Transverse colon (tissue), 4 donors: ENCODE measurements around the gene RAB9A. TPM values are rescaled to one million over a fixed set of nuclear protein-coding genes. Genes with fewer than 3 reads are reported as not detected.
A peak's percentile ranks its signal among the peaks of the same experiment; 100 is the strongest.
"Not testable (repeated sequence)": the region's sequence is repeated elsewhere in the genome, so short reads cannot be mapped to it uniquely, and the experiment has no call there.

Experiments
- DNase-seq: peaks from one replicate; pipeline ENCODE4 v3.0.0-alpha.2; 2019
- H3K27ac ChIP-seq, 4 donors: fragments of 200-600 bp; sonication (generic); 2 replicates each; pipeline ENCODE4 v1.5.1; 2016 to 2018; ENCODE audit warnings: inconsistent platforms in 4 of 4
- H3K27me3 ChIP-seq: fragments of 200-600 bp; sonication (generic); 2 replicates; pipeline ENCODE4 v1.5.1; 2017; ENCODE audit warnings: inconsistent platforms
- H3K36me3 ChIP-seq, 4 donors: fragments of 200-600 bp; sonication (generic); 2 replicates each; pipeline ENCODE4 v1.5.1; 2017 to 2019; ENCODE audit warnings: inconsistent platforms in 4 of 4
- H3K4me1 ChIP-seq, 4 donors: fragments of 200-600 bp; sonication (generic); 2 replicates each; pipeline ENCODE4 v1.5.1; 2017 to 2020; ENCODE audit warnings: inconsistent platforms in 4 of 4
- H3K4me3 ChIP-seq, 4 donors: fragments of 200-600 bp; sonication (generic); 1 replicate in 1 of 4; 2 replicates in 3 of 4; pipeline versions ENCODE4 v1.5.1 to v1.6.1; 2017 to 2019; ENCODE audit warnings: inconsistent platforms in 4 of 4
- H3K9me3 ChIP-seq, 2 donors: fragments of 200-600 bp; sonication (generic); 2 replicates each; pipeline ENCODE4 v1.5.1; 2017 to 2019; ENCODE audit warnings: inconsistent platforms in 2 of 2
- CTCF ChIP-seq, 5 experiments: fragments of 200-600 bp in 3 of 5; fragments of 450-650 bp in 2 of 5; sonication (generic) in 3 of 5; IDR thresholded peaks; 1 replicate in 2 of 5; 2 replicates in 3 of 5; pipeline ENCODE4 v1.5.1; 2016 to 2017; ENCODE audit warnings: antibody characterized with exemption in 5 of 5, inconsistent platforms in 3 of 5, mild to moderate bottlenecking in 2 of 5, moderate library complexity in 1 of 5
- EP300 ChIP-seq: sonication (generic); formaldehyde crosslinking; IDR thresholded peaks from one replicate; pipeline ENCODE4 v1.6.1; 2017; ENCODE audit warnings: antibody characterized with exemption, low read depth
- POLR2A ChIP-seq: fragments of 450-650 bp; IDR thresholded peaks from one replicate; pipeline ENCODE4 v1.6.1; 2016; ENCODE audit warnings: antibody characterized with exemption, mild to moderate bottlenecking, moderate library complexity
- POLR2AphosphoS5 ChIP-seq, 3 donors: sonication (generic); formaldehyde crosslinking; IDR thresholded peaks; one replicate each; pipeline ENCODE4 v1.6.1; 2016; ENCODE audit warnings: antibody characterized with exemption in 3 of 3
- WGBS, 2 donors: methylation state at CpG; one replicate each; pipeline ENCODE4 v1.1.5; 2018; ENCODE audit warnings: low coverage in 1 of 2; 5-methylcytosine and 5-hydroxymethylcytosine counted together
- in situ Hi-C, 4 donors: fragments of 200-750 bp; cut with MboI; loops; one replicate each; pipeline versions ENCODE4 v1.15.0 to v1.15.1; 2017; ENCODE audit warnings: low sequenced_read_pairs in 3 of 4, low pct_ligation_motif_present in 1 of 4, low pct_unique_long_range_greater_than_20kb in 1 of 4
- intact Hi-C: fragments of 100-400 bp; cut with DNase I; formaldehyde crosslinking; loops from one replicate; pipeline ENCODE4 v1.15.1; 2023; ENCODE audit warnings: low total_unique reads
- total RNA-seq, 4 donors: library from RNA; depleted of rRNA; stranded (reverse); fragments of >200 nt; gene quantifications; one replicate each; pipeline ENCODE4 v1.1.0, GENCODE V29; 2016

The RAB9A gene
- total RNA-seq, 4 donors from 2014 or later, result 4.8 to 34.7 (median 17.0) TPM

- no peaks in the 10 kb centered on the region for H3K27me3 ChIP-seq
- peak overlapping the region in 3 of 4 donors; percentile 45 to 81 (median 74) for H3K27ac ChIP-seq
- in situ Hi-C loops, result loop anchor here in 3 of 4 donors (5.0 to 25.0 kb wide), 5 partner anchors 78 to 702 kb away; partner anchors contain the start of gene GEMIN8 (in 1 of the 3)
- peaks cover 0 to 17% (median 4%) of the 10 kb centered on the region in 4 donors for H3K4me1 ChIP-seq
- DNase-seq, result no peak
- H3K9me3 ChIP-seq, result no peaks in the 10 kb centered on the region
- no peak overlapping the region for H3K4me3 ChIP-seq
- intact Hi-C loops, result loop anchor here (10.0 kb wide), 1 partner anchor 71 kb away; the partner anchor contains the start of genes OFD1 and TRAPPC2
- no peaks in the 10 kb centered on the region for H3K36me3 ChIP-seq
- TF ChIP-seq POLR2AphosphoS5 (IDR thresholded peaks at IDR 0.05) (no peak), POLR2A (no peak), CTCF (IDR thresholded peaks at IDR 0.05) (no peak), EP300 (no peak)
- WGBS, 2 donors, result 68 to 90% methylated on average over 2 to 3 of the region's 3 CpGs
These were observed 24.9 kb upstream of the RAB9A start for GRCh38 chrX:13664020-13664419.

DNA sequence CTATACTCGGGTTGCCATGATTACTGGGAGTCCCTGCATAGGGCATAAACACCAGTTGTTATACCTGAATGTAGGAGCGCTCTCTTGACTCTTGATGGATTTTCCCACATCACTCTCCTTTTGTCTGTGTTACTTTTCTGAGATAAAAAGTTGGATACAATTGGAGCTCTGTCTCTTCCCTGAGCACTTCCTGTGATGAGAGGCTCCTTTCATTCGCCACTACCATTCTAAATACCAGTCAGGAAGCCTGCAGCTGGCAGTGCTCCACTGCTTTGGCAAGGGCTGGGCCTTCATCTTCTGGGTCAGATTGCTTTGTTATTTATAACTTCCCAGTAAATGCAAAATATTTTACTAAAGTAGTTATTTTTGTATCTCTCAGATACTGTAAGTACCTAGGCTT lies 22.1 kb upstream of the RAB9A start:
- H3K4me1 ChIP-seq, result peaks cover 4 to 16% (median 7%) of the 10 kb centered on the region in 4 donors
- no peak for TF ChIP-seq POLR2A
- TF ChIP-seq CTCF (IDR thresholded peaks at IDR 0.05), result no peak
- TF ChIP-seq POLR2AphosphoS5 (IDR thresholded peaks at IDR 0.05), result no peak
- TF ChIP-seq EP300, result no peak
- intact Hi-C loops, result loop anchor here (10.0 kb wide), 1 partner anchor 68 kb away; the partner anchor contains the start of genes OFD1 and TRAPPC2
- no peaks in the 10 kb centered on the region for H3K27me3 ChIP-seq
- in situ Hi-C loops, result loop anchor here in 3 of 4 donors (10.0 to 25.0 kb wide), 3 partner anchors 368 to 705 kb away; partner anchors contain the start of gene GEMIN8 (in 1 of the 3)
- no peak overlapping the region for H3K4me3 ChIP-seq
- no peaks in the 10 kb centered on the region for H3K9me3 ChIP-seq
- WGBS, 2 donors, result 80% methylated on average over 3 of the region's 3 CpGs; no CpG with 5 or more reads in 1 of the 2 donors
- no peak overlapping the region for H3K27ac ChIP-seq
- no peak for DNase-seq
- H3K36me3 ChIP-seq, result no peaks in the 10 kb centered on the region

DNA sequence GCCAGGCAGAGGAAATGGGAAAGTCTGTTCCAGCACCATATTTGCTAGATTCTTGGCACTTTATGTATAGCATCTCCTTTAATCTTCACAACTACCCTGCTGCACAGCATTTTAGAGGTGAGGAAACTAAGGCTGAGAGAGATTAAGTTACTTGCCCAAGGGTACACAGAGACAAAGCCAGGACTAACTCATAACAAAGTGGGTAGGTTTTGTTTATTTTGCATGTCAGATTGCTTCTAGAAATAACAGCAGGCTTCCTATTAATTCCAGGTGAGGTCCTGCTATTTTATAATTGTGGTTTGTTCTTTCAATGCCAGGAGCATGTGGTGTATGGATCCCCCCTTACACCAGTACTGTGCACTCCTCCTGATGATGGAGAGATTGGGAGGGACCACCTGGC lies 21.0 kb upstream of the RAB9A start:
- intact Hi-C loops, result loop anchor here (10.0 kb wide), 1 partner anchor 67 kb away; the partner anchor contains the start of genes OFD1 and TRAPPC2
- DNase-seq, result no peak
- H3K36me3 ChIP-seq, result no peaks in the 10 kb centered on the region
- H3K27me3 ChIP-seq, result no peaks in the 10 kb centered on the region
- TF ChIP-seq POLR2A, result no peak
- TF ChIP-seq EP300, result no peak
- TF ChIP-seq POLR2AphosphoS5 (IDR thresholded peaks at IDR 0.05), result no peak
- no peak for TF ChIP-seq CTCF (IDR thresholded peaks at IDR 0.05)
- peaks cover 4 to 15% (median 7%) of the 10 kb centered on the region in 4 donors for H3K4me1 ChIP-seq
- H3K27ac ChIP-seq, result no peak overlapping the region
- no peaks in the 10 kb centered on the region for H3K9me3 ChIP-seq
- no peak overlapping the region for H3K4me3 ChIP-seq
- in situ Hi-C loops, result loop anchor here in 3 of 4 donors (10.0 to 25.0 kb wide), 3 partner anchors 367 to 706 kb away; partner anchors contain the start of gene GEMIN8 (in 1 of the 3)

GRCh38 chrX:13669246-13669737 lies 19.6 kb upstream of the RAB9A start:
- intact Hi-C loops (loop anchor here (10.0 kb wide), 1 partner anchor 66 kb away; the partner anchor contains the start of genes OFD1 and TRAPPC2), in situ Hi-C loops (loop anchor here in 3 of 4 donors (10.0 to 25.0 kb wide), 3 partner anchors 366 to 707 kb away; partner anchors contain the start of gene GEMIN8 (in 1 of the 3))
- Histone ChIP-seq H3K4me3 (peak overlapping the region in 1 of 4 donors; percentile 1), H3K36me3 (no peaks in the 10 kb centered on the region), H3K27me3 (no peaks in the 10 kb centered on the region), H3K9me3 (no peaks in the 10 kb centered on the region), H3K27ac (peak overlapping the region; percentile 62 to 81 (median 72)), H3K4me1 (peaks cover 4 to 15% (median 7%) of the 10 kb centered on the region in 4 donors)
- WGBS, 2 donors, result 0 to 20% methylated on average over 1 to 9 of the region's 9 CpGs
- TF ChIP-seq POLR2AphosphoS5 (IDR thresholded peaks at IDR 0.05) (peak; percentile 29 to 68 (median 65)), POLR2A (no peak), EP300 (peak; percentile 12)
- peak; percentile 82 for DNase-seq

GRCh38 chrX:13669755-13670154 lies 19.2 kb upstream of the RAB9A start:
- H3K9me3 ChIP-seq, H3K36me3 ChIP-seq, DNase-seq, H3K27me3 ChIP-seq, H3K4me3 ChIP-seq: not testable (repeated sequence)
- in situ Hi-C loops, result loop anchor here in 3 of 4 donors (10.0 to 25.0 kb wide), 3 partner anchors 365 to 707 kb away; partner anchors contain the start of gene GEMIN8 (in 1 of the 3)
- Histone ChIP-seq H3K27ac (peak overlapping the region; percentile 62 to 81 (median 72)), H3K4me1 (peaks cover 4 to 15% (median 7%) of the 10 kb centered on the region in 4 donors)
- WGBS, 2 donors, result 80% methylated on average over 8 of the region's 8 CpGs; no CpG with 5 or more reads in 1 of the 2 donors
- intact Hi-C loops, result loop anchor here (10.0 kb wide), 1 partner anchor 65 kb away; the partner anchor contains the start of genes OFD1 and TRAPPC2
